Measurements from ENCODE around the gene PAX8.

The PAX8 gene

DNA sequence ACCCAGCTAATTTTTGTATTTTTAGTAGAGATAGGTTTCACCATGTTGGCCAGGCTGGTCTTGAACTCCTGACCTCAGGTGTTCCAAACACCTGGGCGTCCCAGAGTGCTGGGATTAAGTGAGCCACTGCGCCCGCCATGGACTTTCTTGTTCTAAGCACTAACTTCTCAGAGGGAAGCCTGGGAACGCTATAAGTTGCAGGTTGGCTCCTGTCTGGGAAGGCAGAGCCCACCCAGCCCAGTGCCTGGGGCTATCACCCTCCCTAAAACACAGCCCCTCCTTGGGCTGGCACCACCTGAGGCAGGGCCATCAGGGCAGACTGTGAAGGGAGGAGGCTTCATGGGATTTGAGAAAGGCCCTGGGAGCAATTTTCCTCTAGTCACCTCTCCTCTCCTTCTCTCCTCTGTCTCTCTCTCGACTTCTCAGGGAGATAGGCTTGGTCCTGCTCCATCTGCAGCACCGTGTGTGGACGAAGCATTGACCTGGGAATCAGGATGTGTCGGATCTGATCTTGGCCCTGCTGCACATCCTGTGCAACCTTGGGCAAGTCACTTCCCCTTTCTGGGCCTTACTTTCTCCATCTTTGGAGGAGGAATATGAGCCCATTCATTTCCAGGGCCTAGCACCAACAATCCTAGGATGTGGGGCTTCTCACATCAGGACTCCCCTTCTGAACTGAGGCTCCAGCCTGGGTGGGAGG, 94.0 kb downstream of the PAX8 start:
- peaks cover 51% of the 10 kb centered on the region for H3K4me1 ChIP-seq (ENCODE audit: insufficient read depth, low read length, poor library complexity, severe bottlenecking)
- peaks cover 73% of the 10 kb centered on the region for H3K79me2 ChIP-seq (ENCODE audit: insufficient read depth, low read length)
- H3K4me2 ChIP-seq (ENCODE audit: low read depth, low read length, poor library complexity, severe bottlenecking) = peak overlapping the region; percentile 100
- peak overlapping the region; percentile 42 for H3K4me3 ChIP-seq (ENCODE audit: low read length, poor library complexity, severe bottlenecking)
- peaks cover 50% of the 10 kb centered on the region; the same call in 1 of the 2 replicates for H3K36me3 ChIP-seq (ENCODE audit: insufficient read depth, low read length)
- no peak overlapping the region for H3K9ac ChIP-seq (ENCODE audit: low read depth, low read length, poor library complexity, severe bottlenecking)
- peaks cover 80% of the 10 kb centered on the region for H4K20me1 ChIP-seq (ENCODE audit: insufficient read depth, low read length, poor library complexity, severe bottlenecking)
- no peaks in the 10 kb centered on the region for H3K27me3 ChIP-seq (ENCODE audit: insufficient read depth, low read length, poor library complexity, severe bottlenecking)
- no peaks in the 10 kb centered on the region for H3F3A ChIP-seq (ENCODE audit: low read depth)
- H3K9me3 ChIP-seq (ENCODE audit: insufficient read depth, low read depth, low read length) = no peaks in the 10 kb centered on the region
- no peak for TF ChIP-seq EZH2phosphoT487 (IDR thresholded peaks at IDR 0.05; ENCODE audit: borderline replicate concordance)
- TF ChIP-seq, protein P1, sequence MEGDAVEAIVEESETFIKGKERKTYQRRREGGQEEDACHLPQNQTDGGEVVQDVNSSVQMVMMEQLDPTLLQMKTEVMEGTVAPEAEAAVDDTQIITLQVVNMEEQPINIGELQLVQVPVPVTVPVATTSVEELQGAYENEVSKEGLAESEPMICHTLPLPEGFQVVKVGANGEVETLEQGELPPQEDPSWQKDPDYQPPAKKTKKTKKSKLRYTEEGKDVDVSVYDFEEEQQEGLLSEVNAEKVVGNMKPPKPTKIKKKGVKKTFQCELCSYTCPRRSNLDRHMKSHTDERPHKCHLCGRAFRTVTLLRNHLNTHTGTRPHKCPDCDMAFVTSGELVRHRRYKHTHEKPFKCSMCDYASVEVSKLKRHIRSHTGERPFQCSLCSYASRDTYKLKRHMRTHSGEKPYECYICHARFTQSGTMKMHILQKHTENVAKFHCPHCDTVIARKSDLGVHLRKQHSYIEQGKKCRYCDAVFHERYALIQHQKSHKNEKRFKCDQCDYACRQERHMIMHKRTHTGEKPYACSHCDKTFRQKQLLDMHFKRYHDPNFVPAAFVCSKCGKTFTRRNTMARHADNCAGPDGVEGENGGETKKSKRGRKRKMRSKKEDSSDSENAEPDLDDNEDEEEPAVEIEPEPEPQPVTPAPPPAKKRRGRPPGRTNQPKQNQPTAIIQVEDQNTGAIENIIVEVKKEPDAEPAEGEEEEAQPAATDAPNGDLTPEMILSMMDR (conservative IDR thresholded peaks at IDR 0.05; ENCODE audit: low read length) = no peak
- no peaks in the 10 kb centered on the region for H3K9me2 ChIP-seq (replicated peaks; ENCODE audit: low read depth, low read length)
- no peak overlapping the region for H2AFZ ChIP-seq (ENCODE audit: low read length)

- Histone ChIP-seq H3K9ac (ENCODE audit: low read depth, low read length, poor library complexity, severe bottlenecking) (no peak overlapping the region), H3K79me2 (ENCODE audit: insufficient read depth, low read length) (peaks cover 80% of the 10 kb centered on the region), H2AFZ (ENCODE audit: low read length) (no peak overlapping the region), H3K4me1 (ENCODE audit: insufficient read depth, low read length, poor library complexity, severe bottlenecking) (peaks cover 61% of the 10 kb centered on the region), H3K27me3 (ENCODE audit: insufficient read depth, low read length, poor library complexity, severe bottlenecking) (no peaks in the 10 kb centered on the region), H4K20me1 (ENCODE audit: insufficient read depth, low read length, poor library complexity, severe bottlenecking) (peaks cover 84% of the 10 kb centered on the region), H3K9me3 (ENCODE audit: insufficient read depth, low read depth, low read length) (no peaks in the 10 kb centered on the region), H3K9me2 (replicated peaks; ENCODE audit: low read depth, low read length) (no peaks in the 10 kb centered on the region), H3F3A (ENCODE audit: low read depth) (no peaks in the 10 kb centered on the region), H3K36me3 (ENCODE audit: insufficient read depth, low read length) (peaks cover 50% of the 10 kb centered on the region; the same call in 1 of the 2 replicates), H3K4me3 (ENCODE audit: low read length, poor library complexity, severe bottlenecking) (no peak overlapping the region), H3K4me2 (ENCODE audit: low read depth, low read length, poor library complexity, severe bottlenecking) (peak overlapping the region; percentile 100)
- TF ChIP-seq, protein P1 (conservative IDR thresholded peaks at IDR 0.05; ENCODE audit: low read length) = no peak
- TF ChIP-seq EZH2phosphoT487 (IDR thresholded peaks at IDR 0.05; ENCODE audit: borderline replicate concordance) = no peak
Observed at GRCh38 chr2:113183703-113184102, 95.0 kb downstream of the PAX8 start.

GRCh38 chr2:113183264-113183663, 95.5 kb downstream of the PAX8 start:
- TF ChIP-seq, protein P1 (conservative IDR thresholded peaks at IDR 0.05; ENCODE audit: low read length) = no peak
- TF ChIP-seq EZH2phosphoT487 (IDR thresholded peaks at IDR 0.05; ENCODE audit: borderline replicate concordance) = no peak
- Histone ChIP-seq H3K9me2 (replicated peaks; ENCODE audit: low read depth, low read length) (no peaks in the 10 kb centered on the region), H3K9ac (ENCODE audit: low read depth, low read length, poor library complexity, severe bottlenecking) (no peak overlapping the region), H3K36me3 (ENCODE audit: insufficient read depth, low read length) (peaks cover 50% of the 10 kb centered on the region; the same call in 1 of the 2 replicates), H3K4me2 (ENCODE audit: low read depth, low read length, poor library complexity, severe bottlenecking) (peak overlapping the region; percentile 100), H3K4me1 (ENCODE audit: insufficient read depth, low read length, poor library complexity, severe bottlenecking) (peaks cover 66% of the 10 kb centered on the region), H2AFZ (ENCODE audit: low read length) (no peak overlapping the region), H4K20me1 (ENCODE audit: insufficient read depth, low read length, poor library complexity, severe bottlenecking) (peaks cover 89% of the 10 kb centered on the region), H3K27me3 (ENCODE audit: insufficient read depth, low read length, poor library complexity, severe bottlenecking) (no peaks in the 10 kb centered on the region), H3K79me2 (ENCODE audit: insufficient read depth, low read length) (peaks cover 84% of the 10 kb centered on the region), H3K9me3 (ENCODE audit: insufficient read depth, low read depth, low read length) (no peaks in the 10 kb centered on the region), H3K4me3 (ENCODE audit: low read length, poor library complexity, severe bottlenecking) (no peak overlapping the region), H3F3A (ENCODE audit: low read depth) (no peaks in the 10 kb centered on the region)
